ENCODE data around the gene CTNNA3.
A peak's percentile ranks its signal among the peaks of the same experiment; 100 is the strongest.

Gene CTNNA3

GRCh38 chr10:66252986-66253385 is 1443.0 kb downstream of the CTNNA3 start:
- no peak for DNase-seq

DNA sequence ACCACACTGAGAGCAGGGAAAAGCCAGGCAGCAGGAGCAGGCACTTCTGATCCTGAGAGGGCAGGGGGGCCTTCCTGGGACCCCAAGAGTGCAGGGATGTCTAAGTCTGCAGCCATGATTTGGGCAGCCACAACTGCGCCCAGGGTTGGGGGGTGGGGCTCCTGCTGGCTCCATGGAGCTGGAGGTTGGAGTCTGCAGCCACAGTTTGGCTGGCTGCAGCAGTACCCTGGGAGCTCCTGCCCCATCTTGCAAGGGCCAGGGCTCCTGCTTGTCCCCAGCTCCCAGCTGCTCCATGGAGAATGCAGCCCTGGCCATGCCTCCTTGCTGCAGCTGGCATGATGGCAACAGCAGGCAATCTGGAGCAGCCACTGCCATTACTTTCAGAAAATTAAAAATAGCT is 1449.8 kb downstream of the CTNNA3 start:
- DNase-seq = no peak

- no peak for DNase-seq
These were observed 1451.0 kb downstream of the CTNNA3 start for GRCh38 chr10:66244953-66245352.

DNA sequence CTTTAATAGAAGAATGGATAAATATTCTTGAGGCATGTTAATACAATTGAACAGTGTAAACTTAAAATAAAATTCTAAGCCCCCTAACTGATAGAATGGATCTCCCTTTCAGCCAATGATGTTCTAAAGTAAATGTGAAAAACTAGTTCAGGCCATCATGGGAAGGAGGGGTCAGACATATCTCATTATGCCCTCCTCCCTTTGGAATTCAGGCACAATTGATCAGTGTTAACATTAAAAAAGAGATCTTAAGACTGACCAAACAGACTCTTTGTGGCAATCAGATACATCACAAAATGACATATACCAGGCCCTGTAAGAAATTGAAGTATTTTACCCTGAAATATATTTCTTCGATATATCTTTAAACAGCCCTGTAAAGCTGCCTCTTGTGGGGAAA is 1453.1 kb downstream of the CTNNA3 start:
- DNase-seq = no peak

DNA sequence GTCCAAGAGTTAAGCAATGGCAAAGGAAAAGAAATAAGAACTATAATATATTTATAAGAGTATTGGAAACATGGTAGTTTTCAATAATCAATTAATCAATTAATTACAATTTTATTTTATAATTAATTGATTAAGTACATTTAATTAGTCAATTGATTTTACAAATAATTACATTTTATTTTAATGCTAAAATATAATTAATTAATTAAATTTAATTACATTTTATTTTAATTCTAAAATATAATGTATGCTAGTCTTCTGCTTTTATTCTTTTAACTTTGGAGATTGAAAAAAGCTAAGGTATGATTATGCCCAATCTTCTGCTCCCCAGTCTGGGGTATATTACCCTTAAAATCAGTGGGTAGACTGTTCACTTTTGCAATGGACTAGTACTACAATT is 1456.9 kb downstream of the CTNNA3 start:
- DNase-seq = no peak

DNA sequence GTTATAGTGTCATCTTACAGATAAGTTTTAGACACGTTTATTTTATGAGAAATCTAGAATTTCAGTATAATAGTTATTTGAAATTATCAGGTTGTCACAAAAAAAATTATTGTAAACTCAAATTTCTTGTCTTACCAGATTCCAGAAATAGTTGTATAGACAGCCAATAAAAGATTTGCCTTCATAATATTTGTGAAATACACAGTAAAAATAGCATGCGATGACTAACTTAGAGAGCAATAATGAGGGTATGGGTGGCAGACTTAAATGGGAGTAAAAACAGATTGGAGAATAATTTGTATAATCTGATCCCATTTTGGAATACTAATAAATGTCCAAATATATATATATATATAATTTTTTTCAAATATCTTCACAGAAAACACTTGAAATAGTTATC is 1457.7 kb downstream of the CTNNA3 start:
- DNase-seq = no peak

- DNase-seq = no peak
These were observed 1461.1 kb downstream of the CTNNA3 start for GRCh38 chr10:66234872-66235271.

GRCh38 chr10:66228887-66229286 is 1467.1 kb downstream of the CTNNA3 start:
- DNase-seq = no peak

GRCh38 chr10:66223656-66224055 is 1472.3 kb downstream of the CTNNA3 start:
- no peak for DNase-seq

DNA sequence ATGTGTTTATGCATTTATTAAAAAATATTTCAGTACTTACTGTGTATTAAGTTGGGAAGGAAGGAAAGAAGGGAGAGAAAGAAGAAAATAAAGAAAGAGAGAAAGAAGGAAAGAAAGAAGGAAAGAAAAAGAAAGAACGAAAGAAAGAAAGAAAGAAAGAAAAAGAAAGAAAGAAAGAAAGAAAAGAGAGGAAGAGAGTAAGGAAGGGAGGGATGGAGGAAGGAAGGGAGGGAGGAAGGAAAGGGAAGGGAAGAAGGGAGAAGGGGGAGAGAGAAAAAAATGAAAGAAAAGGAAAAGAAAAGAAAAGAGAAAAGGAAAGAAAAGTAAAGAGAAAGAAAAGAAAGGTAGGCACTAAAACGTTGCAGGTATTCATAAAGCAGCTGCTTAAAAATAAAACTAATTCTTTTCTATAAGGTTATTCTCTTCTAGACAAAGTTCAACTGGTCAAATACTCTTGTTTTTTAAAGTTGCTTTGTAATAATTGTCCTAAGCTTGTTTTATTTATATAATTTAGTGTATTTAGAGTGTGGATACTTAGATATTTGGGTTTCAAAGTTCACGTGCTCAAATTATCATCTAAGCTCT is 1473.4 kb downstream of the CTNNA3 start:
- DNase-seq = no peak

- no peak for DNase-seq
These were observed 1476.9 kb downstream of the CTNNA3 start for GRCh38 chr10:66218981-66219587.

DNA sequence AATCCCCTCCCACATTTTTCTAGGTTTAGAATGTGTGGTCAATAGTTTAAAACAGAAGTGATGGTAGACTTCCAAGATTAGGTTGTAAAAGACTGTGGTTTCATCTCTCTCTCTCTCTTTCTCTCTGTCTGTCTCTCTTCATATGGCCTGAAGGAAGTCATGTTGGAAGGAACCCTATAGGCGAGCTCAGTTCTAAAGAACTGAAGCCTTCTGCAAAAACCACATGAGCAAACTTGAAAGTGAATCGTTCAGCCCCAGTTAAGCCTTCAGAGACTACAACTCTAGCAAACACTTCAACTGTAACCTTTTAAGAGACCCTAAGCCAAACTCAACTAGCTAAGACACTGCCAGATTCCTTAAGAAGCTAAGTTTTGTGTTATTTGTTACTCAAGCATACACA is 1477.7 kb downstream of the CTNNA3 start:
- no peak for DNase-seq

- no peak for DNase-seq
These were observed 1480.1 kb downstream of the CTNNA3 start for GRCh38 chr10:66215920-66216319.

- no peak for DNase-seq
These were observed 1481.1 kb downstream of the CTNNA3 start for GRCh38 chr10:66214721-66215404.

DNA sequence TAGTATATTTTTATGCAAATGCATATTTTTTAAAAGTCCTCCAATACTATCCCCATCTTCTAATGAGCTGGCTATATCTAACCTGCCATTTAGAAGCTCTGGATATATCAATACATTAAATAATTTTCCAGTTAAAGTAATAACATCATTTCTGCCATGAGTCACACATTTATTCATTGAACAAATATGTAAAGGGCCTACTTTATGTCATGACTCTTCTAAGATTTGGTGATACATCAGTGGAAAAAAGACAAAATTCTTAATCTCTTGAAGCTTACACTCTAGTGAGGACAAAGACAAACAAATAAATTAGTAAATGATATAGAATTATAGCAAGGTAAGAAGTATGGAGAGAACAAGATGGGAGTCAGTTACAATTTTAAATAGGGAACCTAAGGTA is 1487.0 kb downstream of the CTNNA3 start:
- DNase-seq = no peak

- no peak for DNase-seq
These were observed 1491.2 kb downstream of the CTNNA3 start for GRCh38 chr10:66204838-66205237.

DNA sequence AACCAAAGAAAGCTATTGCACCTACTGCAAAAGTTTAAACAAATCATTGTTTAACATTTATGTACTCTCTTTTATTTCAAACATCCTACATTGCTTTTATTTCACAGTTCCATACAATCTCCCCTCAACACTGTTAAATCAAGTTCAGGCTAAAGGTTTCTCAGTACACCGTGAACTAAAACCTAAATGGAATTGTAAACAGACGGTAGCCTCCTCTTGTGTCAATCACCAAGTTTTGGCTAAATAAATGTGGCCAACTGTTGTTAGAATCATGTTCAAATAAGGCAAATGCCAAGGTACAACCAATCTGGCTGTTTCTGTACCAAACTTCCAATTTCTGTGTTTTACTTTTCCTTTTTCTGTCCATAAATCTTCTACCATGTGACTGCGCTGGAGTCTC is 1493.9 kb downstream of the CTNNA3 start:
- no peak for DNase-seq

GRCh38 chr10:66192162-66192831 is 1503.7 kb downstream of the CTNNA3 start:
- no peak for DNase-seq

GRCh38 chr10:66190413-66190812 is 1505.6 kb downstream of the CTNNA3 start:
- no peak for DNase-seq

DNA sequence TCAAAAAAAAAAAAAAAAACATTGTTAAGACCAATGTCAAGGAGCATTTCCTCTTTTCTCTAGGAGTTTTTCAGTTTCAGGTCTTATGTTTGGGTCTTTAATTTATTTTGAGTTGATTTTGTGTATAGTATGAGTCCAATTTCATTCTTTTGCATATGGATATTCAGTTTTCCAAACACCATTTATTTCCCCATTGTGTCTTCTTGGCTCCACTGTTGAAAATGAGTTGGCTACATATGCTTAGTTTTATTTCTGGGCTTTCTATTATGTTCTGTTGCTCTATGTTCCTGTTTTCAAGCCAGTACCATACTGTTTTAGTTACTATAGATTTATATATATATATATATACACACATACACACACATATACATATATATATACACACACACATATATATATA is 1506.7 kb downstream of the CTNNA3 start:
- DNase-seq = no peak

- DNase-seq = no peak
These were observed 1508.8 kb downstream of the CTNNA3 start for GRCh38 chr10:66187053-66187733.

DNA sequence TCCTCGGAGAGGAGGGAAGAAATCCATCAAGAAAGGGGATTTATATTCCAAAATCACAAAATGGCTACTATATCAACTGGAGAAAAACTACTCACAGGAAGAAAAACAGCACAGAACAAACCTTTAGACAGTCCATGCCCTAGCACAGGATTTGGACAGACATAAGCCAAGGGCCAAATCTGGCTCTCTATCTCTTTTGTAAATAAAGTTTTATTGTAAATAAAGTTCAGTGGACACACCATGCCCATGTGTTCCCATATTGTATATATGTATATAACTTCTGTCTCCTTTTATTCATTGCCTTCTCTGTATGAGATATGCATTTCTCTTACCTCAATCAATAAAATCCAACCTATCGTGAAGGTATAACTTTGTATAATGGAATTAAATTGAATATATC is 1513.0 kb downstream of the CTNNA3 start:
- no peak for DNase-seq

GRCh38 chr10:66180581-66181318 is 1515.2 kb downstream of the CTNNA3 start:
- DNase-seq = peak; percentile 0

Data from GDM1 (cell line).